HG03442 (cell line): ENCODE measurements around the gene MTFR1L.

Experiments used
- ATAC-seq: cut with Tn5 transposase; IDR thresholded peaks from one replicate; pipeline ENCODE4 v1.9.1; 2021; ENCODE audit warnings: mild to moderate bottlenecking, moderate library complexity; ENCODE audit not compliant: unreplicated experiment

MTFR1L gene

GRCh38 chr1:25787760-25788166 is 32.0 kb upstream of the MTFR1L start:
- no peak for ATAC-seq

- no peak for ATAC-seq
These were observed 29.3 kb upstream of the MTFR1L start for GRCh38 chr1:25790472-25790871.

- ATAC-seq: no peak
These were observed 27.6 kb upstream of the MTFR1L start for GRCh38 chr1:25792115-25792514.

- no peak for ATAC-seq
These were observed 26.1 kb upstream of the MTFR1L start for GRCh38 chr1:25793585-25794170.

- ATAC-seq: no peak
These were observed 25.4 kb upstream of the MTFR1L start for GRCh38 chr1:25794325-25794724.

- ATAC-seq: no peak
These were observed 24.5 kb upstream of the MTFR1L start for GRCh38 chr1:25795211-25795610.

- ATAC-seq: no peak
These were observed 23.6 kb upstream of the MTFR1L start for GRCh38 chr1:25795946-25796810.

GRCh38 chr1:25796811-25797458 is 22.8 kb upstream of the MTFR1L start:
- ATAC-seq: no peak

- ATAC-seq: no peak
These were observed 21.8 kb upstream of the MTFR1L start for GRCh38 chr1:25797939-25798338.

- ATAC-seq: no peak
These were observed 20.9 kb upstream of the MTFR1L start for GRCh38 chr1:25798666-25799351.

GRCh38 chr1:25799352-25799934 is 20.3 kb upstream of the MTFR1L start:
- no peak for ATAC-seq

- no peak for ATAC-seq
These were observed 19.6 kb upstream of the MTFR1L start, which contains the start of gene SELENON for GRCh38 chr1:25799935-25800702. Gene SELENON (plus strand): TSS chr1:25800193. CDS start chr1:25800231, 38 bp downstream.

GRCh38 chr1:25800703-25801377 is 18.9 kb upstream of the MTFR1L start:
- no peak for ATAC-seq

GRCh38 chr1:25802915-25803314 is 16.8 kb upstream of the MTFR1L start:
- peak; percentile 51 for ATAC-seq

- no peak for ATAC-seq
These were observed 16.4 kb upstream of the MTFR1L start for GRCh38 chr1:25803368-25803767.

GRCh38 chr1:25804244-25804963 is 15.3 kb upstream of the MTFR1L start:
- ATAC-seq: no peak

- no peak for ATAC-seq
These were observed 14.5 kb upstream of the MTFR1L start for GRCh38 chr1:25804964-25805862.

GRCh38 chr1:25805863-25806225 is 13.9 kb upstream of the MTFR1L start:
- ATAC-seq: no peak
